Colon (tissue), 2 donors: ENCODE measurements around the gene VSX2.

Experiments
- FAIRE-seq: peaks from 2 replicates; lab custom pipeline; 2012; peaks lifted over from hg19 to GRCh38; lab: Jason Lieb, UNC
- donor health status: control.
- donor health status: control.

The VSX2 gene

GRCh38 chr14:74238974-74239847 is at the start of gene VSX2:
Gene VSX2 (plus strand): TSS chr14:74239449. CDS start chr14:74239562, 113 bp downstream.
- FAIRE-seq = no peak

- no peak for FAIRE-seq
These were observed 48.2 kb upstream of the VSX2 start for GRCh38 chr14:74190927-74191575.

DNA sequence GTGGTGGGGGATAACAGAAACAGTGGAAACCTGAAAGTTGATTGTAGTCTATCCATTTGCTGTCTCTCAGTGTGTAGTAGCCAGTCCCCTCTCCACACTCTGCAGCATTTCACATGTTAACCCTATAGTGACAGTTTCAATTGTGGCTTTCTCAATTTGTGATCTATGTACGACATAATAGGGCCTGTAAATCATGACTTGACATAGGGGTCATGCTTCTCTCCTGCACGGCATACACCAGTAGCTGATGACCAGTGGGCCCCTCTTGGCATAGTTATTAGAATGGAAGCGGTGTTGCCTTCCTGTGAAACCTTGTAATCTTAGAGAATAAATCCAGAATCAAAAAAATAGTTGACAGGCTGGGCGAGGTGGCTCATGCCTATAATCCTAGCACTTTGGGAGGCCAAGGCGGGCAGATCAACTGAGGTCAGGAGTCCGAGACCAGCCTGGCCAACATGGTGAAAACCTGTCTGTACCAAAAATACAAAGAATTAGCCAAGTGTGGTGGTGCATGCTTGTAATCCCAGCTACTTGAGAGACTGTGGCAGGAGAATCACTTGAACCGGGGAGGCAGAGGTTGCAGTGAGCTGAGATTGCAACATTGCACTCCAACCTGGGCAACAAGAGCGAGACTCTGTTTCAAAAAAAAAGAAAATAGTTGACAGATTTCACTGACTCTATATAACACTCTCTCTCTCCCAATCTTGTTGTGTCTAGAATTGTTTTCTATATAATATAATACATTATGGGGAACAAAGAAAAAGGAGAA is 44.6 kb upstream of the VSX2 start:
- no peak for FAIRE-seq

GRCh38 chr14:74195623-74196022 is 43.6 kb upstream of the VSX2 start:
- FAIRE-seq = no peak

- FAIRE-seq = no peak
These were observed 40.6 kb upstream of the VSX2 start for GRCh38 chr14:74198441-74199234.

DNA sequence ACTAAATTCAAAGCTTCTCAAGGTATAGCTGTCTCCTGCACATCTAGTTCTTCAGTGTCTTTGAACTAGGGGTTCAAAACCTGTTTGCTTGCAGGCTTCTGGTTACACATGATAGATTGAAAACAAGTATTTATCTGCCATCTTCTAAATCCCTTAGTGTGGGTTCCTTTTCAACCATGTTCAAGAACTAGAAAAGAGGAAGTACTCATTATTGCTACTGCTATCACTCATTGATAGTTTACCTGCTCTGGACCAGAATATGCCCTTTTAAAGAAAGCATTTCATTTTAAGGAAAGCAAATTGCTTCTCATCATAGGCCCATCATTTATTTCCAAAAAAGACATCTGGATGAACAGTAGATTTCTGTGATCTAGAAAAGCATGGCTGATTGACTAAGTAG is 37.1 kb upstream of the VSX2 start:
- FAIRE-seq = no peak

GRCh38 chr14:74203639-74204038 is 35.6 kb upstream of the VSX2 start:
- FAIRE-seq = no peak

DNA sequence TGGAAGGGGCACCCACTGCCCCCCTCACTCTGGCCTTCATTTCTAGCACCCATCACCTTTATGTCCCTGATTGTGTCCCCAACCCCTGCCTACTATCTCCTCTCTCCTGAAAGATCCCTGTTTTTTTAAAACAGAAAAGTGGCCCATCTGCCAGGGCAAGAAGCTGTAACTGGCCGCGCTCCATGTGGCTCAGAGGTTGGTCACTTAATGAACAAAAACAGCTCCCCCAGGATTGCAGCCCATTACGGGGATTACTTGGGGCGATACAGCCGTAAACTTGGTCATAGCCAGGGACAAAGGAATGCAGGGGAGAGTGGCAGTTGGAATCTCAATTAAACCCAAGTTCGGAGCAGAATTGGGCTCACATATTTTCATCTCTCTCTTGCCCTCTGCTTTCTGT is 34.8 kb upstream of the VSX2 start:
- no peak for FAIRE-seq

- FAIRE-seq = no peak
These were observed 33.4 kb upstream of the VSX2 start for GRCh38 chr14:74205882-74206281.

- no peak for FAIRE-seq
These were observed 31.3 kb upstream of the VSX2 start for GRCh38 chr14:74207943-74208342.

- no peak for FAIRE-seq
These were observed 30.6 kb upstream of the VSX2 start for GRCh38 chr14:74208642-74209041.

GRCh38 chr14:74211945-74212580 is 27.2 kb upstream of the VSX2 start:
- FAIRE-seq = no peak

DNA sequence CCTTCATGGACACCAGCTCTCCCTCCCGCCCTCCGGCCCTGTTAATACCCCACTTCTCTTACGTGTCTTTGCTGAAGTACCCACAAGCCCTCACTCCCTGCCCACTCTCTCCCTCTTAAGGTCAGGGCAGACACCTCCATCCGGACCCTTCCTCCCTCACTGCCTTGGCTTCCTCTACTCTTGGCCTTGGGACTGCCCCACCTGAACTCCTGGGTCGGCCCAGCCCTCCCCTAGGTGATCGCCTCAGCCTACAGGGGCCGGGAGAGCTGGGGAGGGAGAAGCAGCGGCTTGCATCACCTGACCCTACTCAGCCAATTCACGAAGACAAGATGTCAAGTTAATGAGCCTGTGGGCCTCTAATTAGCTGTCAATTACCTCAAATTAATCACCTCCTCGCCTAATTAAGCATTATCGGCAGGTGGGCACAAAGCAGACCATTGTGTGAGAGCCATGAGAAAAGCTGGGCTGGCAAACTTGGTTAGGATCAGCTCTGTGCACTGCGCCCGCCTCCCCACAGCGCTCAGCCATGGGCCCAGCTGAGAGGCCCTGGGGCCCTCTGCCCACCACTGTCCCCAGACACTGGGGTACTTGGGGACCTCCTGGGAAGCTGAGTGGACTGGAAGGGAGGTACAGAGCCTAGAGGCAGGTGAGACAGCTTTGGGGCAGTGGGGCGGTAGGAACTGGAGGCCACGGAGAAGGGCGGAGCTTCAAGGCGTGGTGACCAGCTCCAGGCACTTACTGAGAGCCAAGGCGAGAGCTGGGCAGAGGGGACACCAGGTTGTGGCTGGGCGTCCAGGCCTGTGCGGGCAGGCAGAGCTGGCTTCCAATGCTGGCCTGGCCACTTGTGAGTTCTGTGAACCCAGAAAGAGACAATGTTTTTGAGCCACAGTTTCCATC is 25.1 kb upstream of the VSX2 start:
- FAIRE-seq = no peak

GRCh38 chr14:74216671-74217070 is 22.6 kb upstream of the VSX2 start:
- no peak for FAIRE-seq

- FAIRE-seq = no peak
These were observed 21.4 kb upstream of the VSX2 start for GRCh38 chr14:74217672-74218448.

- no peak for FAIRE-seq
These were observed 20.8 kb upstream of the VSX2 start for GRCh38 chr14:74218462-74218861.

DNA sequence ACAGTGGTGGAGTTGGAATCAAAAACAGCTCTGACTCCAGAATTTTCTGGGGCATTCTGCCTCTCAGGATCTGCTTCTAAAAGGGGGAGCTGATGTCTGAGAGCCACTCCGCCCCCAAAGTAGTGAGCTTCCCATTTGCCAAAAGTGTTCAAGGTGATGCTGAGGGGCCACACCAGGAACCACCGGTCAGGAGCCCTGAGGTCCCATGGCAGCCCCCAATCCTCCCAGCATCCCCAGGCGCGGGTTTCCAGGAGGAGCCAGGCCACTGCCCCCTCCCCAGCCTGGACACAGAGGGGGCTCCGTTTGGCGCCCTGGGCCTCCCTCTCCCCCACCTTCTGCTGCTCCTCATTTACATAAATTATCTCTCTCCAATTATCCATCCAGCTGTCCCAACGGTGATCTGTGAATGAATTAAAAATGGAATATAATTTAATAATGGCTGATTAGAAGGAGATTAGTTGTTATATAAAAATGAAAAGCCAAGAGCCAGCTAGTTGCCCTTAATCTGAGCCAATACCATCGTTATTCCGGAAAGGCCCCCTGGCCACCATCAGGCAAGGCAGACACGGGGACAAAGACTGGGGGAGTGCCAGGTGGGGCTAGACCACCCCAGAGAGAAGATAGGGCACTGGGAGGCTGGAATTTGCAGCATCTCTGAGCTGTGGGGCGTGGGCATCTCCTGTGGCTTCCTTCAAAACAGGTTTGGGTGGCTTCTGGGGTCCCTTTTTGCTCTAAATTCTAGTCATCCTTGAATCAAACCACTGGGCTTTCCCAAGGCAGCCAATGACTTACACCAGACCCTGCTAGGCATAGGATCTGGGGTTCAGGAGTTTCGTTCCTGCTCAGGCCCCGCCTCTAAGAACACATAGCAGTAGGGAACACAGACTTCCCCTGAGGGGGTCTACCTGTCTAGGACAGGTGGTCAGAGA is 19.7 kb upstream of the VSX2 start:
- FAIRE-seq = no peak

- no peak for FAIRE-seq
These were observed 18.3 kb upstream of the VSX2 start for GRCh38 chr14:74220991-74221390.

- no peak for FAIRE-seq
These were observed 17.5 kb upstream of the VSX2 start for GRCh38 chr14:74221741-74222140.
